GM18873 (cell line): ENCODE results near the gene UCHL3.

Experiments used
- ATAC-seq: cut with Tn5 transposase; IDR thresholded peaks from one replicate; pipeline ENCODE4 v1.9.1; 2021; ENCODE audit warnings: mild to moderate bottlenecking, moderate library complexity, moderate number of reproducible peaks; ENCODE audit not compliant: unreplicated experiment, low FRiP score

UCHL3 gene

GRCh38 chr13:75618308-75618707 lies 68.7 kb downstream of the UCHL3 start:
- no peak for ATAC-seq

GRCh38 chr13:75620020-75620419 lies 70.4 kb downstream of the UCHL3 start:
- ATAC-seq = no peak

- ATAC-seq = no peak
These were observed 71.6 kb downstream of the UCHL3 start for GRCh38 chr13:75621147-75621546.

DNA sequence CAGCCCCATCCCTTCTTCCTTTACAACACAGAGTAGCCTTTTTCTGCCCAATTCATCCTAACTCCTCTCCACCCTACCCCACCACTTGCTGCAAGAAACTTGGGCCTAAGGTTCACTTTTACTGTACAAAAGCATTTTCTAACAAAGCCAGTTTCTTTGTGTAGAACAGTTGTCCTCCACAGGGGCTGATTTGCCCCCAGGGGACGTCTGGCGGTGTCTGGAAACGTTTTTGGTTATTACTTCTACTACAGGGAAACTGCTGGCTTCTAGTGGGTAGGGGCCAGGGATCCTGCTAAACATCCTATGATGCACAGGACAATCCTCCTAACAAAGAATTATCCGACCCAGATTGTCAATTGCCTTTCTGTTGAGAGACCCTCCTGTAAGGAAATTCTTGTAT lies 79.2 kb downstream of the UCHL3 start:
- ATAC-seq = no peak

- ATAC-seq = no peak
These were observed 83.7 kb downstream of the UCHL3 start for GRCh38 chr13:75633285-75633684.

DNA sequence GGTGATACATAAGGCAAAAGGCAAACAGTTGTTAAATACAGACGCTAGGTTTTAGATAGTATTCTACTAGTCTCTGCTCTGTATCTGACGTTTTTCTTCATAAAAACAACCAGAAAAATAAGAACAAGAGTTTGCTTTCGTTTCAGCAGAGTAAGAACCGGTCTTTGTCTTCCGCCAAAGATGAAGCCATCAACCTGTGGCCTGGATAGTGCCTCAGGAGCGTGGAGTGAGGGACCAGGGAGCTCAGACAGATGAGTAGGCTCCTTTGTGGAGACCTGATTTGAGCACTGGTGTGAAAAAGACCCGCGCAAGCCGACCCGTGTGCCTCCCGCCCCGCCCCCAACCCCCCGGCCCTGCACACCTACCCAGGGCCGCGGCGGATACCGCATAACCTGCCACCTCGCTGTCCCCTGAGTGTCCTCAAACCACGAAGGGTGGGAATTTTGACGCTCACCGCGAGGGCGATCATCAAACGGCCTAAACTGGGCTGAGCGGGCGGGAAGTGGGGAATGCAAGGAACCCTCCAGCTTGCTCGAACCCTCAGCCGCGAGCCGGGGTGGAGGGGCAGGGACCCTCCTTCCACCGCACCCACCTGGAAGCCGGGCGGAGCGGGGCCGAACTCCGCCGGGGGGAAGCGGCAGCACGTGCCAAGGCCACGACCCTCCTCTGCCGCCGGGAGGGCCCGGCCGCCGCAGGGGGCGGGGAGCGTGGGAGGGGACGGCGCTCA lies 85.7 kb downstream of the UCHL3 start:
- no peak for ATAC-seq

DNA sequence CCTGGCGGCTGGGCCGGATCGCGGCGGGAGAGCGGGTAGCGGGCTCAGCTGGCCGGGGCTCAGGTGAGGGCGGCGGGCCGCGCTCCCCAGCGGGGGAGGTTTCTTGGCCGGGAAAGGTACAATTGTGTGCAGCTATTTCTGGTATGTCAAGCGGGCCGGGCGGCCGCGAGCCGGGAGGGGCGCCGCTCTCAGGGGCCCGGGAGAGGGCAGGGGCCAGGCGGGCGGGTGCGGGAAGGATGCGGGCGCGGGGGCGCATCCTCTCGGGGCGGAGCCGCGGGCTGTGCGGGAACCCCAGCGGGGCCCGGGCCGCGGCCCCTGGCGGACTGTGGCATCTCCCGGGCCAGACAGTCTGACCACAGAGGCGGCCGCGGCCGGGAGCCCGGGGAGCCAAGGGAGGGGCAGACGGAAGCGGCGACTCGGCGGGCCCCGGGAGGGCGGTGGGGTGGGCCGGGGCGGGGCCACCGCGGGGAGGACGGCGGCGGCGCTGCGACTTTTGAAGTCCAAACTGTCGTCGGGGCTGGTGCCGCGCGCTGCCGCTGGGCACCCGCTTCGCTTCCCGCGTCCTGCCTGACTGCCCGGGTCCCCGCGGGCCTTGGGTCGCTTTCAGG lies 86.3 kb downstream of the UCHL3 start, which contains the start of gene LMO7:
LMO7 (plus strand) TSS at position 503 of the 608 bp plus-strand sequence. CDS start 328 bp downstream, outside the sequence.
- ATAC-seq = peak; percentile 49

DNA sequence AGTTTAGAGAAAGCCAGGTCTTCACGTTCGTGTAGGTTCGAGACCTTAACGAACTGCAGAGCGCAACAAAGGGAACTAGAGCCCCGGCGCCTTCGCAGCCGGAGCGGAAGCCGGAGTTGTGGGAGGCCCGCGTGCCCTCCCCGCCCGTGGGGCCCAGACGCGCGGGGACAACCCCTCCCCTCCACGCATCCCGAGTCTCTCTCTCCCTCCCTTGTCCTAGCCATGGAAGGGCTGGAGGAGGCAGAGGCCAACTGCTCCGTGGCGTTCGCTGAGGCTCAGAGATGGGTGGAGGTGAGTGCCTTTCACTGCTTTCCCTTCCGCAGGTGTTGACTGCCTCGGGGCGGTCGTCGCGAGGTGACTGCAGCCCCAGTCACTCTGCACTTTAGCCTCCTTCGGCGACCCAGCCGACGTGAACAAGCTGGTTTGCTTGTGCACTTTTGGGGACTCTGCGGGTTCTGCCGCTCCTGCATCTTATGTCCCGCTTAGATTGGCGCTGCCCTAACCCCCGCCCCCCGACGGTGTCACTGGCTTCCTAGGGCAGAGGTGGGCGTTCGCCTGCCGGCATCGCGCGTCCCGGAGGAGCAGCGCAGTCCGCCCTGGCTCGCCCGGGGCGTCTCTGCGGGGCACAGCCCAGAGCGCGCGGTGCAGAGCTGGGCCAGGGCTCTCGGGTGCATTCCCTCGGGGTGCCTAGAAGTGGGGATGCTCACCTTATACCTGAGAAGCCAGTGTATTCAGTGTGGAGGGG lies 87.0 kb downstream of the UCHL3 start:
- ATAC-seq = peak; percentile 51

DNA sequence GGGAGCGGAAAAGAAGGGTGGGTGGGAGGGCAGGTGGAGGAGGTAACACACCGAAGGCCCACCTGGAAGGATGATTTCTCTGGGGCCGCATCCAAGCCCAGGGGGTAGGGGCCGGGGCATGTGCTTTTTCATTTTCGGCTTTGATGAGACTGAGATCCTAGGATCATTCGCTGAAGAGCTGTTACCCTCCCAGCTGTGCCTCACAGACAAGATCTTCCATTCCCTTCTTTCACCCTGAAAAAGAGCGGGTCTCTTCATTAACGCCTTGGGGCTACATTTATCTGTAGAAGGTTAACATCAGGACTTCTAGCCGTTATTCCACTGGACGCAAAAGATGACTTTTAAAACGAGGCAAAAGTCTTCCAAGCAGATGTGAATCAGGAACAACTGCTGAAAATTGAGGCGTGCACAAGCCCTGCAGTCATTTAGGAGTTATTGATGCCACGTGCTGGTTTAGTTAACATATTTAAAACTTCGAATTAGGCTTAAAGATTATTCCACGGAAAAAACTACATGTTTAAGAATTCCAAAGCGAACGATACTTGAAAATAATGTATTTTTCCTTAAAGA lies 87.7 kb downstream of the UCHL3 start:
- no peak for ATAC-seq

- ATAC-seq = no peak
These were observed 89.9 kb downstream of the UCHL3 start for GRCh38 chr13:75639454-75639853.

- no peak for ATAC-seq
These were observed 91.4 kb downstream of the UCHL3 start for GRCh38 chr13:75641026-75641425.

- ATAC-seq = no peak
These were observed 93.6 kb downstream of the UCHL3 start for GRCh38 chr13:75643182-75643581.

- no peak for ATAC-seq
These were observed 94.1 kb downstream of the UCHL3 start for GRCh38 chr13:75643693-75644092.

- ATAC-seq = no peak
These were observed 95.5 kb downstream of the UCHL3 start for GRCh38 chr13:75645141-75645540.

- peak; percentile 75 for ATAC-seq
These were observed 97.7 kb downstream of the UCHL3 start for GRCh38 chr13:75647126-75647784.

GRCh38 chr13:75648446-75648845 lies 98.9 kb downstream of the UCHL3 start:
- ATAC-seq = no peak

- ATAC-seq = no peak
These were observed 101.4 kb downstream of the UCHL3 start for GRCh38 chr13:75651013-75651412.

- no peak for ATAC-seq
These were observed 103.1 kb downstream of the UCHL3 start for GRCh38 chr13:75652726-75653125.
